Measurements from ENCODE around the gene KY.

DNA sequence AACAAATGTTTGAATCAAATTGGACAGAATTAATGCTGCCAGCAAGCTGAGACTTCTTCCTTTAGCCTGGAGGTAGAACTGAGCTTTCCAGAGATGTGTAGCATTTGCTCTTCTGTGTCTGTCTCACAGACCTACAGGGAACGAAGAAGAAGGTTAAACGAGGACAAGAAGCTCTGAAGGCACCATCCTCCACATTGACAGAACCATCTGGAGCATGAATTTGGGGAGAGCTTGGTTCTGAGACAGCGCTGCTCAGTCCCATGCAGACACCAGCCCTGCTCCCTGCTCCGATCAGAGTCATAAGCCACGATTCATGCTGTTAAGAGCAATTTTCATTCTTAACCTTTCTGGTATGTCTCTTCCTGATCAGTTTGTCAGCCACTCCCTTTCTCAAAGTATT, 7.7 kb upstream of the KY start:
- TF ChIP-seq, protein P1, sequence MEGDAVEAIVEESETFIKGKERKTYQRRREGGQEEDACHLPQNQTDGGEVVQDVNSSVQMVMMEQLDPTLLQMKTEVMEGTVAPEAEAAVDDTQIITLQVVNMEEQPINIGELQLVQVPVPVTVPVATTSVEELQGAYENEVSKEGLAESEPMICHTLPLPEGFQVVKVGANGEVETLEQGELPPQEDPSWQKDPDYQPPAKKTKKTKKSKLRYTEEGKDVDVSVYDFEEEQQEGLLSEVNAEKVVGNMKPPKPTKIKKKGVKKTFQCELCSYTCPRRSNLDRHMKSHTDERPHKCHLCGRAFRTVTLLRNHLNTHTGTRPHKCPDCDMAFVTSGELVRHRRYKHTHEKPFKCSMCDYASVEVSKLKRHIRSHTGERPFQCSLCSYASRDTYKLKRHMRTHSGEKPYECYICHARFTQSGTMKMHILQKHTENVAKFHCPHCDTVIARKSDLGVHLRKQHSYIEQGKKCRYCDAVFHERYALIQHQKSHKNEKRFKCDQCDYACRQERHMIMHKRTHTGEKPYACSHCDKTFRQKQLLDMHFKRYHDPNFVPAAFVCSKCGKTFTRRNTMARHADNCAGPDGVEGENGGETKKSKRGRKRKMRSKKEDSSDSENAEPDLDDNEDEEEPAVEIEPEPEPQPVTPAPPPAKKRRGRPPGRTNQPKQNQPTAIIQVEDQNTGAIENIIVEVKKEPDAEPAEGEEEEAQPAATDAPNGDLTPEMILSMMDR (conservative IDR thresholded peaks at IDR 0.05 in 1 of 2, IDR thresholded peaks at IDR 0.05 in 1 of 2; ENCODE audit: low read depth in 1 of 2, low read length in 2 of 2) = no peak
- TF ChIP-seq EZH2 (IDR thresholded peaks at IDR 0.05; ENCODE audit: low read length, missing control alignments) = no peak

Measured in fibroblast of lung (primary cell).